ENCODE results near the gene PPP6R1.

GRCh38 chr19:55230329-55230728 is 28.5 kb downstream of the PPP6R1 start:
- TF ChIP-seq CTCF (IDR thresholded peaks at IDR 0.05) (no peak), POLR2A (IDR thresholded peaks at IDR 0.05) (no peak)
